Glutamatergic neuron (in vitro differentiated cells): Measurements from ENCODE around the gene CACNG4. TPM values are rescaled to one million over a fixed set of nuclear protein-coding genes. Genes with fewer than 3 reads are reported as not detected.

Experiments
- DNase-seq: peaks from one replicate; pipeline ENCODE4 v3.0.0; 2022
- H3K27ac Mint-ChIP-seq: one replicate; pipeline ENCODE4 v1.8.0; 2020; ENCODE audit warnings: mild to moderate bottlenecking, mixed read lengths, inconsistent platforms; ENCODE audit not compliant: unreplicated experiment
- H3K27me3 Mint-ChIP-seq: one replicate; pipeline ENCODE4 v1.8.0; 2020; ENCODE audit warnings: mild to moderate bottlenecking, moderate library complexity, mixed read lengths, inconsistent platforms; ENCODE audit not compliant: unreplicated experiment
- H3K36me3 Mint-ChIP-seq: one replicate; pipeline ENCODE4 v1.8.0; 2020; ENCODE audit warnings: mild to moderate bottlenecking, mixed read lengths, inconsistent platforms; ENCODE audit not compliant: unreplicated experiment
- H3K4me1 Mint-ChIP-seq: one replicate; pipeline ENCODE4 v1.8.0; 2020; ENCODE audit warnings: mild to moderate bottlenecking, low read depth, mixed read lengths, inconsistent platforms; ENCODE audit not compliant: unreplicated experiment
- H3K4me3 Mint-ChIP-seq: one replicate; pipeline ENCODE4 v1.8.0; 2020; ENCODE audit warnings: mild to moderate bottlenecking, mixed read lengths, inconsistent platforms; ENCODE audit not compliant: unreplicated experiment
- H3K9me3 Mint-ChIP-seq: one replicate; pipeline ENCODE4 v1.8.0; 2020; ENCODE audit warnings: mild to moderate bottlenecking, moderate library complexity, mixed read lengths, inconsistent platforms; ENCODE audit not compliant: unreplicated experiment
- total RNA-seq: library from RNA; stranded (reverse); fragmentation: NEBNext Ultra II Directional; extraction: Animal tissue kit (Norgen Biotek cat#: 25700); gene quantifications from one replicate; pipeline ENCODE4 v1.2.1, GENCODE V29; 2021; ENCODE audit not compliant: unreplicated experiment
- TF ChIP-seq, protein P1 (sequence below): fragments of 200-600 bp; sonication (generic); IDR thresholded peaks from one replicate; pipeline ENCODE4 v1.5.0; 2021; ENCODE audit not compliant: partially characterized antibody, unreplicated experiment

CACNG4 gene
- total RNA-seq, 1 donor from 2014 or later: 105 TPM

DNA sequence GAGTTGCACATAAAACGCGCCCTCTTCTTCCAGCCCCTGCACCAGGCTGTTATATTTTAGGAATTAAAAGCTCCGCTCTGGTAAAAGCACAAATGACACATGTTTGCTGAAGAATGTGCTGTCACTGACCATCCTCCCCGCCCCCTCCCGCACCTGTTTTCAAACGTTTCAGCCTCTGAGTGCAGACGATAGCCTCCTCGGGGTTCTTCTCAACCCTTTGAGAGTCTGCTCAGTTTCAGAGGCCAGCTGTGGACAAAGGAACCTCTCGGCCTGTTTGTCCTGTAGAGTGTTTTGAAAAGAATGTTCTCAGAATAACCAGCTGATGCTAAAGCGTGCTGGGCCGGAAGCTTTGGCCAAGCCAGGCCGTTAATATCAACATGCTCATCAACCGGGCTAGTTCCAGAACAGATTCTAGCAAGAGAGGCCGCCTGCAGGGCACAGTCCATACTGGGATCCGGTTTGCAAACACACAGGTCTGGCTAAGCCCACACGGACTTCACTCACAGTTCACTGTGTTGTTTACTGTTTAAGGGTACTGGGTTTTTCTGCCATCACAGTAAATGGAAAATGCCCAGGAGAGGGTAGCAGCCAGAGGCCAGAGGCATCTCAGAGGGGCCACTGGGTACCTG is 6.4 kb upstream of the CACNG4 start:
- Mint-ChIP-seq H3K27me3 (peaks cover 3% of the 10 kb centered on the region), H3K4me3 (no peak overlapping the region), H3K36me3 (no peaks in the 10 kb centered on the region), H3K4me1 (peaks cover 12% of the 10 kb centered on the region), H3K9me3 (peaks cover 2% of the 10 kb centered on the region), H3K27ac (peak overlapping the region; percentile 33)
- TF ChIP-seq, protein P1, sequence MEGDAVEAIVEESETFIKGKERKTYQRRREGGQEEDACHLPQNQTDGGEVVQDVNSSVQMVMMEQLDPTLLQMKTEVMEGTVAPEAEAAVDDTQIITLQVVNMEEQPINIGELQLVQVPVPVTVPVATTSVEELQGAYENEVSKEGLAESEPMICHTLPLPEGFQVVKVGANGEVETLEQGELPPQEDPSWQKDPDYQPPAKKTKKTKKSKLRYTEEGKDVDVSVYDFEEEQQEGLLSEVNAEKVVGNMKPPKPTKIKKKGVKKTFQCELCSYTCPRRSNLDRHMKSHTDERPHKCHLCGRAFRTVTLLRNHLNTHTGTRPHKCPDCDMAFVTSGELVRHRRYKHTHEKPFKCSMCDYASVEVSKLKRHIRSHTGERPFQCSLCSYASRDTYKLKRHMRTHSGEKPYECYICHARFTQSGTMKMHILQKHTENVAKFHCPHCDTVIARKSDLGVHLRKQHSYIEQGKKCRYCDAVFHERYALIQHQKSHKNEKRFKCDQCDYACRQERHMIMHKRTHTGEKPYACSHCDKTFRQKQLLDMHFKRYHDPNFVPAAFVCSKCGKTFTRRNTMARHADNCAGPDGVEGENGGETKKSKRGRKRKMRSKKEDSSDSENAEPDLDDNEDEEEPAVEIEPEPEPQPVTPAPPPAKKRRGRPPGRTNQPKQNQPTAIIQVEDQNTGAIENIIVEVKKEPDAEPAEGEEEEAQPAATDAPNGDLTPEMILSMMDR: no peak
- no peak for DNase-seq

DNA sequence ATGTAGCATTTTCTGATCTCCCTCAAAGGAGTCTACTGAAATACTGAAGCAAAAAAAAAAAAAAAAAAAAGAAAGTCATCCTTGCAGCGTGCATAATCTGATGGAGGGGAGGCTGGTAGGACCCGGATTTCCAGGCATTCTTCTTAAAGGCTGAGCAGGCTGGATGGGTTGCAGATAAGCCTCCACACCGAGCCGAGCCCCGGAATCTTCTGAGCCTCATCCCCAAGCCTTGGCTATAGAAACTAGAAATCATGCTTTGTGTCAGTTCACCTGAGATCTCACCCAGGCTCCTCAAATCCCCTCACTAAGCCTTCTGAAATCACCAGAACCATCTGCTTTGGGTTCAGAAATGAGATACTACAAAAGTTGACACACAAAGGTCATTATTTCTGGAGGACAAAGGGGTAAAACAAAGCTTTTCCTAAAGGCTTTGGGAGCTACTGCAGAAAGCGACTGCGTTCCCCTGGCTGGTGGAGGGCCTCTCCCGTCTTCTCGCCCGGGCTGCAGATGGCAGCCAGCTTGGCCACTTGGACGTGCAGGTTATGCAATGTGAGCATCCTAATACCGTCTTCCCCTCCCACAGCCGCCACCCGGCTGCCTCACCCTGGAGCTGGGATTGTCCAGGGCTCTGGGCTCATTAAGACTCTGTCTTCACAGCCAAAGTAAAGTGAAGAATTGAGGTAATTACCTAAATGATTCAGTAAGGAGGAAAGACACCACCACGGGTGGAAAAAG is 4.7 kb upstream of the CACNG4 start:
- TF ChIP-seq, protein P1: no peak
- Mint-ChIP-seq H3K27me3 (peaks cover 12% of the 10 kb centered on the region), H3K36me3 (no peaks in the 10 kb centered on the region), H3K4me3 (no peak overlapping the region), H3K9me3 (peaks cover 7% of the 10 kb centered on the region), H3K4me1 (peaks cover 13% of the 10 kb centered on the region), H3K27ac (no peak overlapping the region)
- no peak for DNase-seq

DNA sequence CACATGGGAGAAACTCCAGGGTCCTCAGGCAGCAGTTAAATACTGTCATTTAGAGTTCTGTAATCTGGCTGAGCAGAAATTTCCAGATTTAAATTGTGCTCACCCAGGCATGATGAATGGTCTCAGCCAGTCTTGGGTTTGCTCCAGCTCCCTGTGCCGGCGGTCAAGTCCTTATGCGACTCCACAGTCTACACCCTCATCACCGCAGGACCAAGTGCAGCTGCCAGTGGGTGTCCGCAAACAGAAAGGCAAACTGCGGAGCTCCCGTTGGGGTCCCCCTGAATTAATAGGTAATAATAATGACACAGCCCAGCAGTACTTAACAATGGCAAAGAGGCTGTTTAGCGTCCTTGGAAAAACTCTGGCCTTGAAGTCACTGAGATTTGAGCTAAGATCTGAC is 3.9 kb upstream of the CACNG4 start:
- no peak overlapping the region for H3K27ac Mint-ChIP-seq
- H3K4me3 Mint-ChIP-seq: no peak overlapping the region
- H3K9me3 Mint-ChIP-seq: peaks cover 7% of the 10 kb centered on the region
- TF ChIP-seq, protein P1: no peak
- peaks cover 13% of the 10 kb centered on the region for H3K4me1 Mint-ChIP-seq
- H3K36me3 Mint-ChIP-seq: no peaks in the 10 kb centered on the region
- peaks cover 14% of the 10 kb centered on the region for H3K27me3 Mint-ChIP-seq
- DNase-seq: no peak

DNA sequence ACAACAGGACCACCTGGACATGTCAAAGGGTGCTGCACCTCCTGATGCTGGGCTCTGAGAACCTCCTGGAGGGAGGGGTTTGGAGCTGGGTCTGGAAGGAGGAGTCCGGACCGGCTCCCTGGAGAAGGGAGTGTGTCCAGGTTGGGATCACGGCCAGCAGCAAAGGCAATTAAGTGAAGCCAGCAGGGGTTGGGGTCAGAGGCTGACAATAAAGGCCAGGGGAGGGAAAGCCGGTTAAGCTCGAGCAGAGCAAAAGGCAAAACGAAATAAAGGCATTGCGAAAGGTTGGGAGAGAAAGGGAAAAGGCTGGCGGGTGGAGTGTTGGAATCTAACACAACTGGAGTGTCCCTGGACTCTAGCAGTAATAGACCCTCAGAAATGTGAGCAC is 992 bp upstream of the CACNG4 start:
- H3K27ac Mint-ChIP-seq: no peak overlapping the region
- peaks cover 30% of the 10 kb centered on the region for H3K4me1 Mint-ChIP-seq
- DNase-seq: peak; percentile 30
- H3K36me3 Mint-ChIP-seq: no peaks in the 10 kb centered on the region
- peaks cover 25% of the 10 kb centered on the region for H3K9me3 Mint-ChIP-seq
- H3K27me3 Mint-ChIP-seq: peaks cover 30% of the 10 kb centered on the region
- H3K4me3 Mint-ChIP-seq: peak overlapping the region; percentile 82
- TF ChIP-seq, protein P1: no peak
